ENCODE data around the gene PPP2R3A. TPM values are rescaled to one million over a fixed set of nuclear protein-coding genes. Genes with fewer than 3 reads are reported as not detected.

Gene PPP2R3A
- total RNA-seq, 4 donors from 2014 or later, result 34.7 to 73.4 (median 38.8) TPM

GRCh38 chr3:135994708-135995337 is 29.3 kb downstream of the PPP2R3A start:
- H3K4me1 ChIP-seq, result peaks cover 5 to 21% (median 12%) of the 10 kb centered on the region in 4 donors
- H3K36me3 ChIP-seq, result no peaks in the 10 kb centered on the region
- 84 to 88% methylated on average over 3 of the region's 3 CpGs for WGBS, 2 donors (ENCODE audit: low coverage in 1 of 2)
- H3K4me3 ChIP-seq, result no peak overlapping the region
- peak overlapping the region in 2 of 4 donors; percentile 14 to 26 for H3K27ac ChIP-seq
- H3K27me3 ChIP-seq, result no peaks in the 10 kb centered on the region
- no peaks in the 10 kb centered on the region for H3K9me3 ChIP-seq
- TF ChIP-seq EP300 (IDR thresholded peaks at IDR 0.05; ENCODE audit: low read depth), result no peak
- TF ChIP-seq, protein P1, sequence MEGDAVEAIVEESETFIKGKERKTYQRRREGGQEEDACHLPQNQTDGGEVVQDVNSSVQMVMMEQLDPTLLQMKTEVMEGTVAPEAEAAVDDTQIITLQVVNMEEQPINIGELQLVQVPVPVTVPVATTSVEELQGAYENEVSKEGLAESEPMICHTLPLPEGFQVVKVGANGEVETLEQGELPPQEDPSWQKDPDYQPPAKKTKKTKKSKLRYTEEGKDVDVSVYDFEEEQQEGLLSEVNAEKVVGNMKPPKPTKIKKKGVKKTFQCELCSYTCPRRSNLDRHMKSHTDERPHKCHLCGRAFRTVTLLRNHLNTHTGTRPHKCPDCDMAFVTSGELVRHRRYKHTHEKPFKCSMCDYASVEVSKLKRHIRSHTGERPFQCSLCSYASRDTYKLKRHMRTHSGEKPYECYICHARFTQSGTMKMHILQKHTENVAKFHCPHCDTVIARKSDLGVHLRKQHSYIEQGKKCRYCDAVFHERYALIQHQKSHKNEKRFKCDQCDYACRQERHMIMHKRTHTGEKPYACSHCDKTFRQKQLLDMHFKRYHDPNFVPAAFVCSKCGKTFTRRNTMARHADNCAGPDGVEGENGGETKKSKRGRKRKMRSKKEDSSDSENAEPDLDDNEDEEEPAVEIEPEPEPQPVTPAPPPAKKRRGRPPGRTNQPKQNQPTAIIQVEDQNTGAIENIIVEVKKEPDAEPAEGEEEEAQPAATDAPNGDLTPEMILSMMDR (IDR thresholded peaks at IDR 0.05), result no peak
- no peak for TF ChIP-seq POLR2A (IDR thresholded peaks at IDR 0.05)
- TF ChIP-seq POLR2AphosphoS5 (IDR thresholded peaks at IDR 0.05), result no peak
- no peak for DNase-seq
- intact Hi-C loops (cut with DNase I; ENCODE audit: low total_unique reads) (no loop called here), in situ Hi-C loops (cut with MboI; ENCODE audit: low pct_ligation_motif_present in 1 of 4, low pct_unique_long_range_greater_than_20kb in 1 of 4, low sequenced_read_pairs in 3 of 4) (no loop called here)

GRCh38 chr3:135995766-135996165 is 30.2 kb downstream of the PPP2R3A start:
- H3K27me3 ChIP-seq, result no peaks in the 10 kb centered on the region
- no peak for DNase-seq
- in situ Hi-C loops (cut with MboI; ENCODE audit: low pct_ligation_motif_present in 1 of 4, low pct_unique_long_range_greater_than_20kb in 1 of 4, low sequenced_read_pairs in 3 of 4), result no loop called here
- peak overlapping the region in 1 of 4 donors; percentile 24 for H3K27ac ChIP-seq
- WGBS, 2 donors (ENCODE audit: low coverage in 1 of 2), result 70 to 79% methylated on average over 4 of the region's 4 CpGs
- intact Hi-C loops (cut with DNase I; ENCODE audit: low total_unique reads), result no loop called here
- H3K4me3 ChIP-seq, result no peak overlapping the region
- H3K4me1 ChIP-seq, result peaks cover 5 to 20% (median 12%) of the 10 kb centered on the region in 4 donors
- no peak for TF ChIP-seq POLR2AphosphoS5 (IDR thresholded peaks at IDR 0.05)
- TF ChIP-seq, protein P1 (IDR thresholded peaks at IDR 0.05), result no peak
- no peak for TF ChIP-seq POLR2A (IDR thresholded peaks at IDR 0.05)
- no peak for TF ChIP-seq EP300 (IDR thresholded peaks at IDR 0.05; ENCODE audit: low read depth)
- H3K9me3 ChIP-seq, result no peaks in the 10 kb centered on the region
- no peaks in the 10 kb centered on the region for H3K36me3 ChIP-seq

GRCh38 chr3:135997554-135998320 is 32.2 kb downstream of the PPP2R3A start:
- intact Hi-C loops (cut with DNase I; ENCODE audit: low total_unique reads), result no loop called here
- peaks cover 0 to 5% (median 0%) of the 10 kb centered on the region in 4 donors for H3K36me3 ChIP-seq
- no peak overlapping the region for H3K27ac ChIP-seq
- DNase-seq, result no peak
- 82 to 88% methylated on average over 4 to 6 of the region's 6 CpGs for WGBS, 2 donors (ENCODE audit: low coverage in 1 of 2)
- H3K9me3 ChIP-seq, result no peaks in the 10 kb centered on the region
- TF ChIP-seq EP300 (IDR thresholded peaks at IDR 0.05; ENCODE audit: low read depth) (no peak), POLR2AphosphoS5 (IDR thresholded peaks at IDR 0.05) (no peak), POLR2A (IDR thresholded peaks at IDR 0.05) (no peak)
- TF ChIP-seq, protein P1 (IDR thresholded peaks at IDR 0.05), result no peak
- no peaks in the 10 kb centered on the region for H3K27me3 ChIP-seq
- H3K4me1 ChIP-seq, result peaks cover 0 to under 1% (median 0%) of the 10 kb centered on the region in 4 donors
- H3K4me3 ChIP-seq, result no peak overlapping the region
- in situ Hi-C loops (cut with MboI; ENCODE audit: low pct_ligation_motif_present in 1 of 4, low pct_unique_long_range_greater_than_20kb in 1 of 4, low sequenced_read_pairs in 3 of 4), result no loop called here

GRCh38 chr3:136008221-136008620 is 42.7 kb downstream of the PPP2R3A start:
- 75 to 77% methylated on average over 1 of the region's 1 CpG for WGBS, 2 donors (ENCODE audit: low coverage in 1 of 2)
- Histone ChIP-seq H3K4me3 (no peak overlapping the region), H3K9me3 (no peaks in the 10 kb centered on the region), H3K4me1 (no peaks in the 10 kb centered on the region), H3K27me3 (no peaks in the 10 kb centered on the region), H3K27ac (no peak overlapping the region), H3K36me3 (no peaks in the 10 kb centered on the region)
- TF ChIP-seq, protein P1 (IDR thresholded peaks at IDR 0.05), result no peak
- TF ChIP-seq POLR2A (IDR thresholded peaks at IDR 0.05) (no peak), EP300 (IDR thresholded peaks at IDR 0.05; ENCODE audit: low read depth) (no peak), POLR2AphosphoS5 (IDR thresholded peaks at IDR 0.05) (no peak)
- intact Hi-C loops (cut with DNase I; ENCODE audit: low total_unique reads) (no loop called here), in situ Hi-C loops (cut with MboI; ENCODE audit: low pct_ligation_motif_present in 1 of 4, low pct_unique_long_range_greater_than_20kb in 1 of 4, low sequenced_read_pairs in 3 of 4) (no loop called here)
- no peak for DNase-seq

Measured in transverse colon (tissue), 4 donors.